NCI-H345 treated with DMSO at 0.1 percent for 48 hours (cell line): ENCODE data around the gene GORAB.

Experiments
- DNase-seq: peaks from one replicate; lab custom pipeline; 2025; ENCODE audit not compliant: unreplicated experiment; lab: John Stamatoyannopoulos, UW

Gene GORAB, protein sequence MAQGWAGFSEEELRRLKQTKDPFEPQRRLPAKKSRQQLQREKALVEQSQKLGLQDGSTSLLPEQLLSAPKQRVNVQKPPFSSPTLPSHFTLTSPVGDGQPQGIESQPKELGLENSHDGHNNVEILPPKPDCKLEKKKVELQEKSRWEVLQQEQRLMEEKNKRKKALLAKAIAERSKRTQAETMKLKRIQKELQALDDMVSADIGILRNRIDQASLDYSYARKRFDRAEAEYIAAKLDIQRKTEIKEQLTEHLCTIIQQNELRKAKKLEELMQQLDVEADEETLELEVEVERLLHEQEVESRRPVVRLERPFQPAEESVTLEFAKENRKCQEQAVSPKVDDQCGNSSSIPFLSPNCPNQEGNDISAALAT

DNA sequence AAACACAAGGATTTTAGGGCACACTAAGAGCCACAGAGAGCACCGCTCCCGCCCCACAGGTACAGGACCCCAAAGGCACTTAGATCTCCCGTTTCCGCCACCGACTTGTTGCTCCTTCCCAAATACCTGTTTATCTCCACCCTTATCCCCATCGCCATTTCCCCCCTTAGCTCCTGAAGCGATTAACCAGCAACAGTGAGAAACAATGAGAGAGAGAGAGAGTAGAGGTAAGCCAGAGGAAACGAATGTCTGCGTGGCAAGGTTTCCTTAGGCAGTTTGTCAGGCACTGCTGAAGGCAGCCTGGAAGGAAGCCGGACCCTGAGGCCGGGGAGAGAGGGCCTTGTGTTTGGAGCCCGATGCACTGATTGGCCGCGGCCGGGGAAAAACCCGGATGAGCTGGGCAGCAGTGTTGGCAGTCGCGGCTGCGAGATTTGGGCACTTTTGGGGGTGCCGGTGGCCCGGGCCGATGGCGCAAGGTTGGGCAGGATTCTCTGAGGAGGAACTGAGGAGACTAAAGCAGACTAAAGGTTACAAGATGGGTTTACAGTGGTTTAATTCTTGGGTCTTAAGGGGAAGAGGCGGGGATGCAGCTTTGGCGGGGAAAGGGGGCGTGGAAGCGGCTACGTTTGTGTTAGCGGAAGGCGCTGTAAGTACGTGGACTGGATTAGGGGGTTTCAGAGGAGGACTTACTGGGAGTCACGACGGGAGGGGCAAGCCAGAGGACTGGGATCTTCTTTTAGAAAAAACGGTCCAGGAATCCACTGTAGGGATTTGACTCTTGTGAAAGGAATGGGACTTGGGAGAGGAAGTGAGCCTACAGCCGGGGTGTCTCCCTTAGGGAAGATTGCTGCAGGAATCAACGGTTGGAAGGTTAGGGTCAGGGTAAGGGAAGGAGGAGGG lies at the start of gene GORAB:
Gene GORAB, plus strand, starts transcription at position 409 of the 900 bp plus-strand sequence. Its CDS starts 58 bp downstream, at position 467.
- peak; percentile 91 for DNase-seq

- DNase-seq: no peak
Observed at GRCh38 chr1:170483051-170483450, 48.9 kb upstream of the GORAB start.

GRCh38 chr1:170487503-170487902 lies 44.5 kb upstream of the GORAB start:
- no peak for DNase-seq

GRCh38 chr1:170491291-170491690 lies 40.7 kb upstream of the GORAB start:
- DNase-seq: no peak

GRCh38 chr1:170494369-170494768 lies 37.6 kb upstream of the GORAB start:
- DNase-seq: no peak

DNA sequence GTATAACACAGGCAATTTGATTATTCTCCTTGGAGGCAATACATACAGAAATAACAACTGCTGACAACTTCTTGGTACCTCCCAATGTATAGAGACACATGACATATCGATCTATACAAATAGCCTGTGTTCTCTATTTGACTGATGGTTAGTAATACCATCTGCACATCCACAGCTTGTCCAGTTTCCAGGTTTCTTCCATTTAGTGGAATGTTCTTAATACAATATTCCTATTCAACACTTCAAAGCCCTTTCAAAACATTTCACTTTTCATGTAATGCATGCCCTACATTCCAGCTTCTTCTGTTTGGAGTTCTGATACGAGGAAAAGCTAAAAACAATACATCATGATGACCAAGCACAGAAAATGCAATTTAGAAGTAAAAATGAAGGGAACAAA lies 37.0 kb upstream of the GORAB start:
- no peak for DNase-seq

GRCh38 chr1:170498876-170499275 lies 33.1 kb upstream of the GORAB start:
- no peak for DNase-seq

DNA sequence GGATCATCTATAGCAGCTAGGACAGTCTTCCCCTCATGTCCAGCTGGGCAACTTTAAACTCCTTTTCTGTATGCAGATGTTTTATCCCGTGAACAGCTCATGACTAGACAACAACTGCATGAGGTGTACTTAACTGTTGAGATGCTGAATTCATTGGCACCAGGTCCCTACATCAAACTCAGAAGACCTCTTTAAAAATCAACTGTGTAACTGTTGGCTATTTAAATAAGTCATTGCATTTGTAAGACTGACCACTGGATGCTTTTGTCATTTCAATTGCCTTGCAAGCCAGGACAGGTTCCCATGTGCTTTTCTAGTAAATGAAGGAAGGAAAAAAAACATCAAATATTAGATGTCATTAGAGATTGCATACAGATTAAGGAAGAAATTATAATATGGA lies 28.3 kb upstream of the GORAB start:
- DNase-seq: no peak

- DNase-seq: no peak
Observed at GRCh38 chr1:170510163-170510562, 21.8 kb upstream of the GORAB start.

GRCh38 chr1:170511038-170511437 lies 20.9 kb upstream of the GORAB start:
- DNase-seq: no peak

DNA sequence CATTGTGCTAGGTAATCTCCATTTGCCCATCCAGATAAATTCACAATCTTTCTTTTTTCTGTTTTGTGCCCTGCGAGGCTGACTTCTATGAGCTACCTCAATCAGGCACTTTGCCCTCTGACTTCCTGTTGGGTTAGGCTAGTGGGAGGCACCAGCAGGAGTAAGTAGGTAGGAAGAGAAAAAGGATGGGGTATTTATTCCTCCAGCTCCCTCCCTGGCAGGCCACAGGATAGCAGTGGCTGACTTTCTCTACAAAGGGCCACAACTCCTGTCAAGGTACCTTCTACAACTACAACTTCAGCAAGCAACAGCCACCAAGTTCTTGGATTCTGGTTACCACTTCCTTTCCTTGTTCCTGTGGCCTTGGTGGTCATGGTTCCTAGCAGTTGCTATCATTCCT lies 18.8 kb upstream of the GORAB start:
- no peak for DNase-seq

DNA sequence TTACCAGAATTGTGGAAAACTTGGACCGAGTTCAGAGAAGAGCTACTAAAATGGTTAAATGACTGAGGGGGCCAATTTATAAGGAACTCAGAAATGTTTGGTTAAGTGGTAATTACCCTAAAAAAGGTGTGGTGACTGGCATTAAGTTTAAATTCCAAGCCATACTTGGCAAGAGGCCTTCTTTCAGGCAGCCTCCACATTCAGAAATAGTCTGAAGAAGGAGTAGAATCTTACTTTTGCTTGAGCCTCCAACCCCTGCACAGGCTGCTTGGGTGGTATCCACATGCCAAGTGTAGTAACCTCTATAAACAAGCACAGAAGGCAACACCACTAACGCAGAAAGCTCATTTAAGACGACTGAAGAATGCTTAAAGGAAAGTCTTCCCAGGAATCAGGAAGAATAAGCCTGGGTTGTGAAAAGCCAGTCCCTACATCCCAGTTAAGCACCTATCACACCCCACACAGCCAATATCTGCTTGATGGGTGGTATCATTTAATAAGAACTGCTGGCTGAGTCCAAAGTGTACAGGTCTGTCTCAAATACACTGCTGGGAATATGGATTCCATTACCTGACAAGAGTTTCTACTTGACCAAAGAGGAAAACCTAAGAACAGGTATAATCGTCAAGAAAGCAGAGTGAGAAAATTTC lies 13.7 kb upstream of the GORAB start:
- no peak for DNase-seq

DNA sequence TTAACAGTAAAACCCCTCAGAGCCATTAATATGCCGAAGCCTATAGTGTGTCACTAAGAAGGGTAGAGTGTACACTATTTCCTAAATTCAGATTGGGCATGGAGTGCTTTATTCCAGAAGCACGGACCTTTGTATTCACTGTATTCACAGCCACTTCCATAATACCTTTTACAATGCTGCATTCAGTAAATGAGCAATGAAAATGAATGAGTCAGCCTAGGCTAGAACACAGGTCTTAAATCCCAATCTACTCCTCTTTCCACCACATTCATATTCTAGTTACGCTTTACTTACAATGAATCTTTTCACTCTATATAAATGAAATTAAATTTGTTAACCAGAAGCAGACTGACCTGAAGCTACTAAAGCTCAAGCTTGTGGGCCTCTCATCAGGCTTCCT lies 13.0 kb upstream of the GORAB start:
- no peak for DNase-seq

DNA sequence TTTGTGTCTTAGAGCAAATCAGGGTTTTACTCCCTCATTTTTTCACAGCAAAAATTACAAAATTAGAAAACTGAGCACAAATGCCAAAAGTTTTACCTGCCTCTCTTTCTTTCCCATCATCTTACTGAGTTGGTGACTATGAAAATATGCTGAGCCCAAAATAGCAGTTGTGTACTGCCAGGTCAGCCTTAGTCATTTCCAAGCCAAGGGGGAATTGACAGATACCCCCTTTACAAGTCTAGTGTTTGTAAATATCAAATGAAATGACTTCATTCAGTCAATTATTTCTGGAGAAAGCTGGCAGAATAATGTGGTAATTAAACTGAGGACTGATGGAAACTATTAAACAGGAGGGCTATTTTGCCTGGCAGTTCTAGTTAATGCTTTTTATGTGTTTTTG lies 11.4 kb upstream of the GORAB start:
- no peak for DNase-seq

GRCh38 chr1:170521818-170522217 lies 10.1 kb upstream of the GORAB start:
- no peak for DNase-seq

DNA sequence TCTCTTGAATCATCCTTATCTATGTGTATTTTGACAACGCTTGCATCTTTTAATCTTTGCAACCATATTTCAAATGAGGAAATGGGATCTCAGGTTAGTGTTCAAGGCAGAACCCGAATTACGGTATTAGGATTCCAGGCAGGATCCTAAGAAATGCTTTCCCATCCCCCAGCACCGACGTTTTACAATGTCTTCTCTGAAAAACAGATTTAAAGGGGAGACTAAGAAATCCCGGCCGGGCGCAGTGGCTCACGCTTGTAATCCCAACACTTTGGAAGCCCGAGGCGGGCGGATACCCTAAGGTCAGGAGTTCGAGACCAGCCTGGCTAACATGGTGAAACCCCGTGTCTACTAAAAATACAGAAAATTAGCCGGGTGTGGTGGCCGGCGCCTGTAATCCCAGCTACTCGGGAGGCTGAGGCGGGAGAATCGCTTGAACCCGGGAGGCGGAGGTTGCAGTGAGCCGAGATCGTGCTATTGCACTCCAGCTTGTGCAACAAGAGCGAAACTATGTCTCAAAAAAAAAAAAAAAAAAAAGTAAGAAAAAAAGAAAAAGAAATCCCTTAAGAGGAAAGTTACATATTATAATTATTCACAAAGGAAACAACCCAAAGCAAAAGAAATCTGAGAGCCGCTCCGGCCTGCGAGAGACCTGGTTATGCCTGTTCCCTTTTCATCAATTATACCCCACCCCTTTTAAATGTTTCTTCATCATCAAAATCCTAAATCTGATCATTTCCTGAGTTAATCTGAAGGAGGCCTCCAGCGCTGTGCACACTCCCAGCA lies 801 bp upstream of the GORAB start:
- no peak for DNase-seq

- no peak for DNase-seq
Observed at GRCh38 chr1:170533298-170533697, 1.3 kb downstream of the GORAB start.

DNA sequence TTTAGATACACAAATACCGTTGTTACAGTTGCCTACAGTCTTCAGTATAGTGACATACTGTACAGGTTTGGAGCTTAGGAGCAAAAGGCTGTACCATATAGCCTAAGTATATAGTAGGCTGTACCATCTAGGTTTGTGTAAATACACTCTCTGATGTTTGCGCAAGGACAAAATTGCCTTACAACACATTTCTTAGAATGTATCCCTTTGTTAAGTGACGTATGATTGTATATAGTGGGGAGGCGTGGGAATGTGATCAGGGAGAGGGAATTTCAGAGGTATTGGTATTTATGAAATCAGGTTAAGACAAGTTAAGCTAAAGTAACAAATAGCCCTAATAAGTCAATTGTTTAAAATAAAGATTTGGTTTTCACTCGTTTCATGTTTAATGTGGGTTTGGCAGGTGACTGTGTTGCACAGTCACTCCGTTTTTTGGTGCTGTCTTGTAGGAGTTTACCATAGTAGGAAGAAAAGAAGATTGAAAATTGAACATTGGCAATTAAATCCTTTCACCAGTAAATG lies 2.7 kb downstream of the GORAB start:
- DNase-seq: no peak

DNA sequence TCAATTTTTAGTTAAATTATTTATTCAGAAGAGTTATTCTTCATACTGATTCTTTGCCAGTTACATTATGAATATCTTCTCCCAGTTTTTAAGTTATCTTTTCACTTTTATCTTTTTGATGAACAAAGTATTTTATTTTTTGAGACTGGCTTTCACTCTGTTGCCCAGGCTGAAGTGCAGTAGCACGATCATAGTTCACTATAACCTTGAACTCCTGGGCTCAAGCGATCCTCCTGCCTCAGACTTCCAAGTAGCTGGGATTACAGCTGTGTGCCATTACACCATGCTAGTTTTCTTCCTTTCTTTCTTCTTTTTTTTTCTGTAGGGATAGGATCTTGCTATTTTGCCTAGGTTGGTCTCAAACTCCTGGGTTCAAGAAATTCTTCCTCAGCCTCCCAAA lies 3.5 kb downstream of the GORAB start:
- DNase-seq: no peak

- no peak for DNase-seq
Observed at GRCh38 chr1:170536924-170537551, 5.1 kb downstream of the GORAB start.
